Caco-2 (cell line): ENCODE data around the gene RCVRN. TPM values are rescaled to one million over a fixed set of nuclear protein-coding genes. Genes with fewer than 3 reads are reported as not detected.

Source experiments
- BruUV-seq: library from RNA; stranded (reverse); fragments of 400-500 nt; replicated peaks from 2 replicates; lab custom pipeline; 2021; lab: Mats Ljungman, UMichigan
- CTCF ChIA-PET: fragments of 300-600 bp; sonication (Branson Sonifier 250); formaldehyde crosslinking; loops from one replicate; lab custom pipeline; 2022; ENCODE audit warnings: antibody characterized with exemption; lab: Charles Lee
- POLR2A ChIA-PET: fragments of 300-600 bp; sonication (Branson Sonifier 250); formaldehyde crosslinking; loops from one replicate; lab custom pipeline; 2022; ENCODE audit warnings: antibody characterized with exemption; lab: Charles Lee
- DNase-seq, 2 experiments: peaks; one replicate each; pipeline versions ENCODE4 v3.0.0 to v3.0.0-alpha.2; 2020 to 2022
- H3K27me3 ChIP-seq: replicated peaks from 2 replicates; pipeline ENCODE4 v1.6.0; 2011; ENCODE audit warnings: low read length; ENCODE audit not compliant: control insufficient read depth, insufficient read depth
- H3K36me3 ChIP-seq: 2 replicates; pipeline ENCODE4 v1.5.1; 2011; ENCODE audit warnings: low read length; ENCODE audit not compliant: control insufficient read depth, insufficient read depth
- H3K4me1 ChIP-seq: fragments of 250-450 bp; sonication (Bioruptor Pico); 2 replicates; pipeline ENCODE4 v1.5.1; 2020; ENCODE audit warnings: mild to moderate bottlenecking
- H3K4me3 ChIP-seq: 2 replicates; pipeline ENCODE4 v1.5.1; 2011; ENCODE audit warnings: low read depth, mild to moderate bottlenecking, control low read depth, low read length
- H3K9me3 ChIP-seq: fragments of 250-450 bp; sonication (Bioruptor Pico); 2 replicates; pipeline ENCODE4 v1.5.1; 2020; ENCODE audit warnings: mild to moderate bottlenecking, moderate library complexity
- H3K27ac Mint-ChIP-seq: one replicate; pipeline ENCODE4 v1.8.0; 2022; ENCODE audit warnings: mixed read lengths; ENCODE audit not compliant: unreplicated experiment
- H3K27me3 Mint-ChIP-seq: one replicate; pipeline ENCODE4 v1.8.0; 2022; ENCODE audit warnings: mixed read lengths; ENCODE audit not compliant: insufficient read depth, unreplicated experiment
- H3K36me3 Mint-ChIP-seq: one replicate; pipeline ENCODE4 v1.8.0; 2022; ENCODE audit warnings: mild to moderate bottlenecking, mixed read lengths; ENCODE audit not compliant: insufficient read depth, unreplicated experiment
- H3K4me1 Mint-ChIP-seq: one replicate; pipeline ENCODE4 v1.8.0; 2022; ENCODE audit warnings: low read depth, mixed read lengths; ENCODE audit not compliant: unreplicated experiment
- H3K4me3 Mint-ChIP-seq: one replicate; pipeline ENCODE4 v1.8.0; 2022; ENCODE audit warnings: mild to moderate bottlenecking, moderate library complexity, mixed read lengths; ENCODE audit not compliant: unreplicated experiment
- H3K9me3 Mint-ChIP-seq: one replicate; pipeline ENCODE4 v1.8.0; 2022; ENCODE audit warnings: mixed read lengths; ENCODE audit not compliant: unreplicated experiment
- CTCF ChIP-seq, 2 experiments: fragments of 200-600 bp in 1 of 2; IDR thresholded peaks; 1 replicate in 1 of 2; 2 replicates in 1 of 2; pipeline versions ENCODE4 v1.5.1 to v1.8.0; 2011 to 2022; ENCODE audit warnings: antibody characterized with exemption in 1 of 2, control low read depth in 1 of 2, inconsistent platforms in 1 of 2, low read depth in 1 of 2, low read length in 1 of 2, mild to moderate bottlenecking in 1 of 2, moderate library complexity in 1 of 2; ENCODE audit not compliant: insufficient read depth in 1 of 2, severe bottlenecking in 1 of 2, unreplicated experiment in 1 of 2
- intact Hi-C: fragments of 100-400 bp; cut with micrococcal nuclease; formaldehyde crosslinking; loops from one replicate; pipeline ENCODE4 v1.10.0; 2022; ENCODE audit not compliant: unreplicated experiment
- total RNA-seq: library from RNA; stranded (reverse); gene quantifications from 2 replicates; pipeline ENCODE4 v1.2.3, GENCODE V29; 2022

The RCVRN gene
- total RNA-seq, 1 experiment from 2014 or later: not detected

GRCh38 chr17:9912121-9913099 is 7.3 kb upstream of the RCVRN start:
- no peak for DNase-seq
- Mint-ChIP-seq H3K4me1 (no peaks in the 10 kb centered on the region), H3K27me3 (peaks cover 10% of the 10 kb centered on the region), H3K36me3 (no peaks in the 10 kb centered on the region), H3K27ac (no peak overlapping the region), H3K9me3 (no peaks in the 10 kb centered on the region), H3K4me3 (no peak overlapping the region)
- intact Hi-C loops: no loop called here
- ChIA-PET CTCF (no interaction called here), POLR2A (no interaction called here)
- Histone ChIP-seq H3K27me3 (no peaks in the 10 kb centered on the region), H3K4me1 (no peaks in the 10 kb centered on the region), H3K4me3 (no peak overlapping the region), H3K36me3 (no peaks in the 10 kb centered on the region), H3K9me3 (no peaks in the 10 kb centered on the region)
- BruUV-seq: no TSS peak
- TF ChIP-seq CTCF (IDR thresholded peaks at IDR 0.05; ENCODE audit: insufficient read depth in 1 of 2, low read depth in 1 of 2, low read length in 1 of 2, severe bottlenecking in 1 of 2, unreplicated experiment in 1 of 2): no peak

GRCh38 chr17:9911089-9911488 is 6.0 kb upstream of the RCVRN start:
- ChIA-PET CTCF (no interaction called here), POLR2A (no interaction called here)
- H3K27me3 ChIP-seq: no peaks in the 10 kb centered on the region
- no peaks in the 10 kb centered on the region for H3K4me1 ChIP-seq
- H3K4me3 Mint-ChIP-seq: no peak overlapping the region
- DNase-seq: no peak
- no peaks in the 10 kb centered on the region for H3K36me3 Mint-ChIP-seq
- H3K4me3 ChIP-seq: no peak overlapping the region
- no peak for TF ChIP-seq CTCF (IDR thresholded peaks at IDR 0.05; ENCODE audit: insufficient read depth in 1 of 2, low read depth in 1 of 2, low read length in 1 of 2, severe bottlenecking in 1 of 2, unreplicated experiment in 1 of 2)
- no peaks in the 10 kb centered on the region for H3K36me3 ChIP-seq
- H3K27me3 Mint-ChIP-seq: peaks cover 10% of the 10 kb centered on the region
- no TSS peak for BruUV-seq
- no peaks in the 10 kb centered on the region for H3K9me3 ChIP-seq
- no peaks in the 10 kb centered on the region for H3K4me1 Mint-ChIP-seq
- no peak overlapping the region for H3K27ac Mint-ChIP-seq
- no peaks in the 10 kb centered on the region for H3K9me3 Mint-ChIP-seq
- intact Hi-C loops: no loop called here

- DNase-seq: no peak
- Mint-ChIP-seq H3K27me3 (peaks cover 7% of the 10 kb centered on the region), H3K4me1 (no peaks in the 10 kb centered on the region), H3K27ac (no peak overlapping the region), H3K9me3 (no peaks in the 10 kb centered on the region), H3K36me3 (no peaks in the 10 kb centered on the region), H3K4me3 (no peak overlapping the region)
- TF ChIP-seq CTCF (IDR thresholded peaks at IDR 0.05; ENCODE audit: insufficient read depth in 1 of 2, low read depth in 1 of 2, low read length in 1 of 2, severe bottlenecking in 1 of 2, unreplicated experiment in 1 of 2): no peak
- CTCF ChIA-PET: no interaction called here
- no peaks in the 10 kb centered on the region for H3K36me3 ChIP-seq
- POLR2A ChIA-PET: interaction anchor here (0.6 kb wide), 1 partner anchor 497 kb away, joined by 4 read pairs; no protein-coding TSS in a partner anchor
- BruUV-seq: no TSS peak
- H3K9me3 ChIP-seq: no peaks in the 10 kb centered on the region
- no peaks in the 10 kb centered on the region for H3K4me1 ChIP-seq
- intact Hi-C loops: no loop called here
- no peaks in the 10 kb centered on the region for H3K27me3 ChIP-seq
- H3K4me3 ChIP-seq: no peak overlapping the region
Measured at GRCh38 chr17:9908649-9909042, 3.6 kb upstream of the RCVRN start.
